GM21390 (cell line): ENCODE results near the gene SLC35A2.

Experiments used
- ATAC-seq: cut with Tn5 transposase; IDR thresholded peaks from one replicate; pipeline ENCODE4 v1.9.1; 2021; ENCODE audit not compliant: unreplicated experiment

The SLC35A2 gene

GRCh38 chrX:48911412-48912182 is at the start of gene SLC35A2:
Gene SLC35A2 (minus strand): TSS chrX:48911646. CDS start chrX:48911636, 10 bp downstream.
- peak; percentile 69 for ATAC-seq

DNA sequence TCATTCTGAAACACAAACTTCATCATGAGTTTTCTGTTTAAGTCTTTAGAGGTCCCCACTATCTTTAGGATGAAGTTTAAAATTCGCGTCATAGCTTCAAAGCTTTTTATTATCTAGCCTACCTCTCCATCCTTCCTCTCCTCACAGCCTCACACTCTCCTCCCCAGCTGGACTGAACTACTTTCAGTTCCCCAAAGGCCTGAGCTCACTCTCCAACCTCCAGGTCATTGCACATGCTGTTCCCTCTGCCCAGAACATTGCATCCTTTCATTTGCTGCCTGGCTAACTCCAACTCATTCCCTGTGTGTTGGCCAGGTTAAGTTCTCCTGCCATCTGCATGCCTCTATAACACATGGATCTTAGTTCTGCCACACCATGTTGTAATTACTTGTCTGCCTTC is 48.8 kb upstream of the SLC35A2 start:
- no peak for ATAC-seq

DNA sequence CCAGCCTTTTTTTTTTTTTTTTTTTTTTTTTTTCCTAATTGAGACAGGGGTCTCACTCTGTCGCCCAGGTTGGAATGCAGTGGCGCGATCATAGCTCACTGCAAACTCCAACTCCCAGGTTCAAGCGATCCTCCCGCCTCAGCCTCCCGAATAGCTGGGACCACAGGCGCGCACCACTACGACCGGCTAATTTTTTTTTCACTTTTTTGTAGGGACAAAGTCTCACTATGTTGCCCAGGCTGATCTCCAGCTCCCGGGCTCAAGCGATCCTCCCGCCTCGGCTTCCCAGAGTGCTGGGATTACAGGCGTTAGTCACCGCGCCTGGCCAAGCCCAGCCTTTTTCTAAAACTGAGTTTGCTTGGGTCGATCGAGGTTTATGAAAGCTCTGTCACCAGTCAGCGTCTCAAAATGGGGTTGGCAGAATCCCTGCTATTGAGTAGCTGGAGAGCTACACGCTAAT is 47.2 kb upstream of the SLC35A2 start:
- ATAC-seq = no peak

- peak; percentile 84 for ATAC-seq
These were observed 46.6 kb upstream of the SLC35A2 start for GRCh38 chrX:48957827-48958634.

- ATAC-seq = peak; percentile 36
These were observed 46.0 kb upstream of the SLC35A2 start, which contains the start of gene OTUD5 for GRCh38 chrX:48957477-48957826. Gene OTUD5 (minus strand): TSS chrX:48957607. CDS start chrX:48957570, 37 bp downstream.

DNA sequence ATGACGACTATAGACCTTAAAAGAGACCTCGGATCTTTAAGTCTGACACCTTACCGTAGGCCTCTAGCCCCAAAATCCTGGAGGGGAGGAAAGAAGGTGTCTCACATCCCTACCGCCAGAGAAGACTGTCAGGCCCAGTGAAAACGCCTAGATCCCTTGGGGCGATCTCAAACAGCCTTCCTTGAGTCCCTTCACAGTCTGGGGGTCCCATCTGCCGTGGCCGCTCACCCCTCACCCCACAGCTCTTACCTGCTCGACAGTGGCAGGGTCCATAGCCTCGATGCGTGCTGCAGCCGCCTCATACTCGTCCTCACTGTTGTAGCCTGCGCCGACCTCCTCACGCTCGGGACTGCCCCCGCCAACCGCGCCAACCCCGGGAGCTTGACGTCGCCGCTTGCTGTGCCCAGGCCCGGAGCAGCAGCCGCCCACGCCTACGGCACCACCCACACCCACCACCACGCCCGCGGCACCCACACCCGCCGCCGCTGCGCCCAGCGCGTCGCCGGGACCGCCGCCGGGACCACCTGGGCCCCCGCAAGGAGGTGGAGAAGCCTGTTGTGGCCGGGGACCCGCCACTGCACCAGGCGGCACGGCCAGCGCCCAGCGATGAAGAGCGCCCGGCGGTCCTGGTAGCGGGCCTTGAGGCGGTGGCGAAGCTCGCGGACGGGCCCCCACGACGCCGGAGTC is 45.4 kb upstream of the SLC35A2 start:
- ATAC-seq = no peak

DNA sequence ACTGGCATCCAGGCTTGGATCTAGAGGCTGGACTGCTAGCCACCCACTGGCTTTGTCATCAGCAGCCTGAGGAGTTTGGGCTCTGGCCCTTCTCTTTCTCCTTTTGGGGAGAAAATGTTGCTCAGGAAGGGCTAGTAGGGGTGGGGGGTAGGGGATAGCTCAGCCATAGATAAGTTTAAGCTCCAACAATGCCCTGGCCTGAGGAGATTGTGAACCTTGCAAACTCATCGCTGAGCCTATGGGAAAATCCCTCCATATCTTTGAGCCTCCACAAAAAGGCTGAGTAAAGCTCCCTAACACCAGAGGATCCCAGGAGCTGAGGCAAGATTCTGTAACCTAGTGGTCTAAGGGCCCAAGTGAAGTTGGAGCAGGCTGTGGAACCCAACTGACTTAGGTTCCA is 37.1 kb upstream of the SLC35A2 start:
- ATAC-seq = no peak

DNA sequence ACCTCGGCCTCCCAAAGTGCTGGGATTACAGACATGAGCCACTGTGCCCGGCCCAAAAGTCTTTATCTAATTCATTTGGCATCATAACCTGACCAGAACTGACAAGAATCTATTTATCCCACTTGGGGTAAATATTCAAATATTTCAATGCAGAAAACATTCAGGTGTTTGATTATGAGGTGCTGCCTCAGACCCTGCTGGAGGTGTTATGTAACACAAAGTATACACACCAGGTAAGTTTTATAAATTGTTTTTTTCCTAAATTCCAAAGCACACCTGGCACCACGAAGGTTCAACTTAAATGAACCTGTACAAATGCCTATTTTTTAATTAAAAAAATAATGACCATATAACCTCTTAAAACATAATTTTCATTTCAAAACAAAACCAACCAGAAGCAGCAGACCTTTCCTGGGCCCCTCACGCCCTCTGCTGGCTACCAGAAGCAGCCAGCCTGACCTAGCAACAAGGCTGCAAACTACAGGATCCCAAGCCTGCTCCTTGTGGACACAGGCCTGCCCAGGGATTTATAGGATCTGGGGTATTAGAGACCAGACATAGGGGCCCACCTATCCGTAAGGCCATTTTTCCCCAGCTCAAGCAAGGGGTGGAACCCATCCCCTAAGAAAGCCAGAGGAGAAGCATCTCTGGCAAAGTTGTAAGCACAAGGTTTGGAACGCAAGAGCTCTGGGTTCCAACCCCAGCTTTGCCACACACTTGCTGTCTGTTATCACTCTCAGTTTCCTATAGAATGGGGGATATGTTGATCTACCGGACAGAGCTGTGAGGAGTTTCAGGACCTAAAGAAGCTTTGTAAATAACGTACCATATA is 34.3 kb upstream of the SLC35A2 start:
- ATAC-seq = no peak

DNA sequence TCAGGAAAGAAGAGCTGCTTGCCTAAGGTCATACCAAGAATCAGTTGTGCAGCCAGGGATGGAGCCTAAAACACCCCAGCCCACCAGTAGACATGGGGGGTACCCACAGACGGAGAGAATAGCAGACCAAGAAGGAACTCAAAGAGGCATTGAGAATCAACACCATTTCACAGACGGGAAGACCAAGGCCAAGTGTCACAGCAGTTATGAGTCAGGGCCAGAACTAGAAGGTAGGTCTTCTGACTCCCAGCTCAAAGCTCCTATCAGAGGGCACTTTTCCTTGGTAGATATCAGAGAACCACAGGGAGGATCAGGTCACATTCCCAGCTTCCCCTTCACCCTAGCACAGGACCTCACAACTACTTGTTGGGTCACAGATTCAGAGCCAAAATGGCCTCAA is 31.4 kb upstream of the SLC35A2 start:
- ATAC-seq = no peak

- ATAC-seq = no peak
These were observed 29.0 kb upstream of the SLC35A2 start for GRCh38 chrX:48940404-48940955.

DNA sequence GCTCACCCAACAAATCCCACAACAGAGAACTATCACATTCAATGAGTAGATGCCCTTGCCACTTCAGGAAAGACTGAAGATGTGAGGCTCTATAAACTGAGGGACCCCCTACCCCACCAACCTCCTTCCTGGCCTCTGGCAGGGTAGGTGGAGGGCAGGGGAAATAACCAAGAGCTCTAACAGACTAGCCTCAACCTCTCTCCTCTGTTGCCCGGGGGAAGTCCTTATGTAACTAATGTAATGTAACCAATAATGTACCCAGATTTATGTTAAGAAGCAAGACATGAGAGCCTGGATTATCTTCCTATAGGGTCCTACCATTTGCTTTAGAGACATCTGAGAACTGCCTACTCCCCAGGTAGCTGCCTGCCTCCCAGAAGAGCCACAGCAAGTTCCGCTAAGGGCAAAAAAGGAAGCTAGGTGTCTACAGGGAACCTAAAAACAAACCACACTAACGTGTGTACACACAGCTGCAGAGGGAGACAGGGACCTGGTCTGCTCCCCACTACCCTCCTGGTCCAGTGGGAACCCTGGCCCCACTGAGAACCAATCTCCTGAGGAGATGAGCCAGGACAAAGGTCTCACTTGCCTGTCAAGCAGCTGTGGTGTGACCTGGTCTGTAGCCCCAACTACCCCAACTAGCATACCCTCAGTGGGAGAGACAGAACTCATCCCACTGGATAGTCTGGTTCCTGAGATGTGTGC is 28.2 kb upstream of the SLC35A2 start:
- no peak for ATAC-seq

- ATAC-seq = peak; percentile 39
These were observed 27.4 kb upstream of the SLC35A2 start for GRCh38 chrX:48938721-48939425.

- peak; percentile 58 for ATAC-seq
These were observed 25.8 kb upstream of the SLC35A2 start for GRCh38 chrX:48937054-48937907.

DNA sequence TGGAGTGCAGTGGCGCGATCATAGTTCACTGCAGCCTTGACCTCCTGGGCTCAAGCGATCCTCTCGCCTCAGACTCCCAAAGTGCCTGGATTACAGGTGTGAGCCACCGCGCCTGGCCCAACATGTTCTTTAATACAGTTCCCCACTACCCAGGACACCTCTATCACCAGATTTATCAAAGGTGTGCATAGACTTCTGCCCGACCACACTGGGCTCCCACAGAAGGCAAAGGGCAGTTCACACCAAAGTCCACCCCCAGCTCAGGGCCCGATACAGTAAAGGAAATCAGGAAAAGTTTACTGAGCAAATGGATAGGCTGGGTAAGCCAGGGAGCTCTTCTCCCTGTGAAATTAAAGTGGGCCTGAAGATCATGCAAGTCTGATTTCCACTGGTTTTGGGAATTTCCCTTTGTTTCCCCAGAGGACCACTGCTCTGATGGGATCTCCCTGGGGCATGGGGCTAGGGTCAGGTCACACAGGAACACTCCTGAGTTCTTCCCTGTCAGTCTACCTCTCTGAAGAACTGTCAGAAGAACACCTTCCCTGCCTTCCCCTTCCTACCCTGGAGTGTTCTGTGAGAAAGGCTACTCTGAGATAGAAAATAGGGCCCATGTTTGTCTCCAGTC is 25.1 kb upstream of the SLC35A2 start:
- no peak for ATAC-seq

- no peak for ATAC-seq
These were observed 23.8 kb upstream of the SLC35A2 start for GRCh38 chrX:48935301-48935670.

GRCh38 chrX:48934581-48935300 is 23.3 kb upstream of the SLC35A2 start:
- ATAC-seq = no peak

GRCh38 chrX:48933757-48934156 is 22.3 kb upstream of the SLC35A2 start:
- no peak for ATAC-seq
